ENCODE results near the gene IL10RA.

IL10RA gene

DNA sequence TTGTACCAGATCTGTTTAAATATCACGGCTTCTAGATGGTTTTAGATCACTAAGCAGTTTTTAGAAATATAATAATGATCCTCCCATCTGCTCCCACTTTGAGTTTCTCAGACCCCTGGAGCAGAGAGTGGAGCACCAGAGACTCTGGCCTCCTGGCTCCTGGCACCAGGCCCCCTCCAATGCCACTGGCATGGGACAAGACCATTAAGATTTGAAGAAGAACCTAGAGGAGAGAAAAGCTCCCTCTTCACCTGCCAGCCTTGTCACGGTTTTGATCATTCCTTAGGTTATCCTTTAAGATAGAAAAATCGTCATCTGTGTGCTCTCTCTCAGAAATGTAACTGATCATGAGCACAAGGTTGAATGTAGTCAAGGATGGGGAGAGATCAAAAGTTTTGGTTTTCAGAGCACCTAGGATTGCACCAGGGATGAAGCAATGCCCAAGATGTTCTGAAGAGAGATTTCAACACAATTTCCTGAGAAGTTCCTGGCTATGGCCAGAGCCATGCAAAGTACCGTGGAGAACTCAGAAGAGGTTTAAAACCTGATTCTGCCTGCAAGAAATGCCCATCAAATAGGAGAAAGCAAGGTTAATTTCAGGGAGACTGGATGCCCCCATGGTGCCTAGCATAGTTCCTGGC is 22.2 kb downstream of the IL10RA start:
- peak; percentile 10 for DNase-seq

DNA sequence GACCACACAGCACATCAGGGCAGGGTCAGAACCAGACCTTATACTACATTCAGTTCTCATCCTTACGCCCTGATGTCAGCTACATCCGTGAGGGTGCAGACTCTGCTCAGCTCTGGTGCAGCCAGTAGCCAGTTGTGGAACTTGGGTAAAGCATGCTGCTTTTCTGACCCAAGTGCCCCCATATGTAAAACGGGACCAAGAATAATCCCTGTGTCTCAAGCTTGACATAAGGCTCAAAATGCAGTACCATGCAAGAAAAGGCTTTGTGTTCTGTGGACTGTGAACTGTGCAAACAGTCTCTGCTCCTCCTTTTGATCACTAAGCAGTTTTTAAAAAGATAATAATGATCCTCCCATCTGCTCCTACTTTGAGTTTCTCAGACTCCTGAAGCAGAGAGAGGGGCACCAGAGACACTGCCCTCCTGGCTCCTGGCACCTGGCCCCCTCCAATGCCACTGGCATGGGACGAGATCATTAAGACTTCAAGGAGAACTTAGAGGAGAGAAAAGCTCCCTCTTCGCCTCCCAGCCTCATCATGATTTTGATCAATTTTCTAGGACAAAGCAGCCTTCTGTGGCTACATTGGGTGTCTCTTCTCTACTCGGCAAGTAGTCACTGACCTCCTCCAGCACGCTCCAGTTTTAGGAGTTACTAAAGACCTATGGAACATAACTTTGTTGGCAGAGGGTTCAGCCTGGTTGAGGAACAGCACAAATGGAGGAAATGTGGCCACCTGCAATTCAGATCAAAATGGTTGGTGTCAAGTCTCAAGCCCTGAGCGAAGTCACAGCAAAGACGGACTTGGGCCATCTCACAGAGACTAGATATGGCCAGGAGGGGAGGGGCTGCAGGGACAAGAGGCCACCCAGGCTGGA is 23.9 kb downstream of the IL10RA start:
- peak; percentile 31 for DNase-seq

- DNase-seq = peak; percentile 35
Measured at GRCh38 chr11:118010738-118011461, 24.7 kb downstream of the IL10RA start.

DNA sequence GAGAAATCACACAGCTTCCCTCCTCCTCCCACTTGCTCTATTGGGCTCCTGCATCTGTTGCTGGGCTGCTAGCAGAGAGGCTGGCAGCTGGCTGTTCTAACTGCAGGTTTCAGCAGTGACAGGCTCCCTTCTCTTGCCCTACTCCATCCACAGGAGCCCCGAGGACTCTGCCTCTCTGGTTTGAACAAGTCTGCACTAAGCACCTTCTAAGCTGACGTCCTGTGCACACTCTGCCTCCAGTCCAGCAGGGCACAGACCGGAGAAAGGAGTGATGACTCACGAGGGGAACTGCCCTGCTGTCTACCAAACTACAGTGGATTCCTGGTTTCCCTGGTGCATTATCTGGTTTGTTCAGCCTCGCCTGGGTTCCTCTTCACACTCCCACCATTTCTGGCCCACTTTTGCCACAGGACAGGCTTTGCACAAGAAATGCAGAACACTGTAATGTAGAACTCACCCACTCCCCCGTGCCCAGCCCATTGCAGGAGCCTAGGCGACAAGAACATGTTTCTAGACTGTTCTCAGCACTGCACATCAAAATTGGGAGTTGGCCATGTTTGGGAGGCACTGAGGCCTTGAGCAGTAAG is 26.0 kb downstream of the IL10RA start:
- peak; percentile 77 for DNase-seq

DNA sequence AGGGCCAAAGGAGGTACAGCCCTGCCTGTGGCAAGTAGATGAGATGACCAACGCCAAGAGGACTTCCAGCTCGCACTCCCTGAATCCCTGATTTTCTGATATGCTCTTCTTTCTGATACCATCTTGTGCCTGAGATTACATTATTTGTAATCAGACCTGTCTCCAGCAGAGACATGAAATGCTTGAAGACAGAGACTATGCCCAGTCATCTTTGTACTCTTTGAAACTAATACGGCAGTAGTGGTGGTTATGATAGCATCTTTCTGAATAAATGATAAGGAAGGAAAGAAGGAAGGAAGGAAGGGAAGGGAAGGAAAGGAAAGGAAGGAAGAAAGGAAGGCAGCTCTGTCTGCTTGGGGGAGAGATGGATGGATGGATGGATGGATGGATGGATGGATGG is 27.8 kb downstream of the IL10RA start:
- peak; percentile 22 for DNase-seq

GRCh38 chr11:118015385-118015841 is 29.2 kb downstream of the IL10RA start:
- DNase-seq = peak; percentile 21

DNA sequence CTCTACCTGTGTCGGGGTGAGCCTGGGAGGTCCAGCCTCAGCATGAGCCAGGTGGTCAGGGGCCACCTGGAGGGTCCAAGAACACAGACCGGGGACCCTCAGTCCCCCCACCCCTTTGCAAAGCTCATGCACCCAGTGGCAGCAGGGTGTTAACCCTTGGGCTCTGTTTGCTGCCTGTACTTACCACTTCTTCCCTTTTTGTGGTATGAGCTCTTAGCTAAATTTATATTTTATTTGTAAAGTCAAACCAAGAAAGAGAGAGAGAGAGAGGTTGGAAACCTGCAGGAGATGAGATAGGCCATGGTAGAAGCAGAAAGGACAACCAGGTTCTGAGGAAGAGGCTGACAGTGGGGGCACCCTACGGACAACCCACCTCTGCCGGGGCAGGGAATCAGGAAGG is 29.9 kb downstream of the IL10RA start:
- no peak for DNase-seq

DNA sequence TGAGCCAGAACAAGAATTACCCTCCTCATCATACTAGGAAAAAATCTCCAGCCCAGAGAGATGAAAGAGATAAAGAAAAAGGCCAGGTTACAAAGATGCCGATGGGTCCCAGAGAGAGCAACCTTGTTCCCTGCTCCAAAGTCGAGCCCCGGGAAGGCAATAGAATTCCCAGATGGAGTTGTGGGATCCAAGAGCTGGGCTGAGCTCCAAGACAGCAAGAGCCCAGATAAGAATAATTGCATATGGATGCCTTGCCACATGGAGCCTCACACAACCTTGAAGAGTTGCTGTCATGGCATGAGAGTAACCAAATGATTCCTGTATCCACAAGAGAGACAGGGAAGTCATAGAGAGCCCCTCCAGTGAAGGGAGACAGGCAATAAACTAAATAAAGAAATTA is 30.9 kb downstream of the IL10RA start:
- DNase-seq = no peak

DNA sequence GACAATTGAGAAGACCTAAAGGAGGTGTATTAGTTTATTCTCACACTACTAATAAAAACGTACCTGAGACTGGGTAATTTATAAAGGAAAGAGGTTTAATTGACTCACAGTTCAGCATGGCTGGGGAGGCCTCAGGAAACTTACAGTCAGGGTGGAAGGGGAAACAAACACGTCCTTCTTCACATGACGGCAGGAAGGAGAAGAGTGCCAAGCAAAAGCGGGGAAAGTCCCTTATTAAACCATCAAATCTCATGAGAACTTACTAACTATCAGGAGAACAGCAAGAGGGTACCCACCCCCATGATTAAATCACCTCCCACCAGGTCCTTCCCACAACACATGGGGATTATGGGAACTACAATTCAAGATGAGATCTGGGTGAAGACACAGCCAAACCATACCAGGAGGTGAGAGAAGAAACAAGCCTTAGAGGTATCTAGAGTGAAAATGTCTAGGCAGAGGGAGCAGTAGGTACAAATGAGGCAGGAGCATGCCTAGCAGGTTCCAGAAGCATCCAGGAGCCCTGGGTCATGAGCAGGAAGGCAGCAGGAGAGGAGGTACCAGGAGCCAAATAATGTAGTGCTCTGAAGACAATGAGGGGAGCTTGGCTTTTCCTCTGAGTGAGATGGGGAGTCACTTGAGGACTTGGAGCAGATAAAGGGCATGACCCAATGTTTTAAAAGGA is 31.6 kb downstream of the IL10RA start:
- no peak for DNase-seq

- DNase-seq = no peak
Measured at GRCh38 chr11:118018401-118018800, 32.2 kb downstream of the IL10RA start.

- no peak for DNase-seq
Measured at GRCh38 chr11:118021146-118021545, 35.0 kb downstream of the IL10RA start.

- peak; percentile 26 for DNase-seq
Measured at GRCh38 chr11:118027694-118028093, 41.5 kb downstream of the IL10RA start.

GRCh38 chr11:118028626-118029025 is 42.4 kb downstream of the IL10RA start:
- DNase-seq = no peak

- DNase-seq = no peak
Measured at GRCh38 chr11:118033443-118033842, 47.2 kb downstream of the IL10RA start.

- DNase-seq = no peak
Measured at GRCh38 chr11:118042141-118042540, 55.9 kb downstream of the IL10RA start.

GRCh38 chr11:118042796-118043195 is 56.6 kb downstream of the IL10RA start:
- DNase-seq = no peak

GRCh38 chr11:118045191-118045590 is 59.0 kb downstream of the IL10RA start:
- DNase-seq = no peak

GRCh38 chr11:118046051-118046963 is 60.1 kb downstream of the IL10RA start:
- peak; percentile 35 for DNase-seq

GRCh38 chr11:118046964-118047700 is 60.9 kb downstream of the IL10RA start:
- DNase-seq = peak; percentile 46

- no peak for DNase-seq
Measured at GRCh38 chr11:118047749-118048148, 61.6 kb downstream of the IL10RA start.
